NCI-H510A (cell line): ENCODE measurements around the gene UPK3BL1.
"Not testable (repeated sequence)": the region's sequence is repeated elsewhere in the genome, so short reads cannot be mapped to it uniquely, and the experiment has no call there.

ENCODE experiments used
- DNase-seq: peaks from one replicate; lab custom pipeline; 2025; lab: John Stamatoyannopoulos, UW

Gene UPK3BL1

GRCh38 chr7:102642691-102643090 is at the start of gene UPK3BL1:
UPK3BL1 (minus strand) TSS chr7:102642791; CDS start chr7:102642741, 50 bp downstream.
- DNase-seq = not testable (repeated sequence)

- DNase-seq = not testable (repeated sequence)
These were observed 48.0 kb upstream of the UPK3BL1 start for GRCh38 chr7:102690602-102691001.

- DNase-seq = not testable (repeated sequence)
These were observed 47.1 kb upstream of the UPK3BL1 start for GRCh38 chr7:102689436-102690282.

GRCh38 chr7:102688299-102689036 is 45.9 kb upstream of the UPK3BL1 start:
- DNase-seq = not testable (repeated sequence)

- DNase-seq = not testable (repeated sequence)
These were observed 40.0 kb upstream of the UPK3BL1 start for GRCh38 chr7:102682560-102682959.

- DNase-seq = not testable (repeated sequence)
These were observed 38.2 kb upstream of the UPK3BL1 start for GRCh38 chr7:102680780-102681179.

- DNase-seq = not testable (repeated sequence)
These were observed 33.0 kb upstream of the UPK3BL1 start for GRCh38 chr7:102675545-102675944.

- DNase-seq = not testable (repeated sequence)
These were observed 31.0 kb upstream of the UPK3BL1 start for GRCh38 chr7:102673447-102674067.

GRCh38 chr7:102671956-102672307 is 29.3 kb upstream of the UPK3BL1 start:
- not testable (repeated sequence) for DNase-seq

- not testable (repeated sequence) for DNase-seq
These were observed 28.8 kb upstream of the UPK3BL1 start, which contains the start of gene POLR2J2 for GRCh38 chr7:102671166-102671955. POLR2J2 (minus strand) TSS chr7:102671663; CDS start chr7:102671601, 62 bp downstream.

GRCh38 chr7:102667523-102667922 is 24.9 kb upstream of the UPK3BL1 start:
- DNase-seq = not testable (repeated sequence)

GRCh38 chr7:102666850-102667249 is 24.3 kb upstream of the UPK3BL1 start:
- not testable (repeated sequence) for DNase-seq

- DNase-seq = not testable (repeated sequence)
These were observed 22.2 kb upstream of the UPK3BL1 start for GRCh38 chr7:102664765-102665164.

GRCh38 chr7:102649924-102650323 is 7.3 kb upstream of the UPK3BL1 start, which contains the start of gene SPDYE2B:
SPDYE2B (plus strand) TSS chr7:102650319; CDS start chr7:102652349, 2,030 bp downstream.
- not testable (repeated sequence) for DNase-seq

GRCh38 chr7:102647813-102648212 is 5.2 kb upstream of the UPK3BL1 start:
- not testable (repeated sequence) for DNase-seq

GRCh38 chr7:102643404-102643803 is 813 bp upstream of the UPK3BL1 start:
- DNase-seq = not testable (repeated sequence)

GRCh38 chr7:102638848-102639247 is 3.7 kb downstream of the UPK3BL1 start:
- DNase-seq = not testable (repeated sequence)

- not testable (repeated sequence) for DNase-seq
These were observed 5.6 kb downstream of the UPK3BL1 start for GRCh38 chr7:102636956-102637355.

- DNase-seq = not testable (repeated sequence)
These were observed 7.2 kb downstream of the UPK3BL1 start for GRCh38 chr7:102635354-102635753.

GRCh38 chr7:102634299-102634698 is 8.3 kb downstream of the UPK3BL1 start:
- not testable (repeated sequence) for DNase-seq

GRCh38 chr7:102630622-102631021 is 12.0 kb downstream of the UPK3BL1 start:
- not testable (repeated sequence) for DNase-seq
